GM19238 (cell line): ENCODE measurements around the gene DHRS3.
"Not testable (repeated sequence)": the region's sequence is repeated elsewhere in the genome, so short reads cannot be mapped to it uniquely, and the experiment has no call there.

Experiments used
- DNase-seq: peaks from one replicate; pipeline ENCODE4 v3.0.0; 2011; ENCODE audit warnings: low spot score; ENCODE audit not compliant: insufficient read length

The DHRS3 gene

GRCh38 chr1:12578860-12579422 lies 39.1 kb downstream of the DHRS3 start:
- no peak for DNase-seq

DNA sequence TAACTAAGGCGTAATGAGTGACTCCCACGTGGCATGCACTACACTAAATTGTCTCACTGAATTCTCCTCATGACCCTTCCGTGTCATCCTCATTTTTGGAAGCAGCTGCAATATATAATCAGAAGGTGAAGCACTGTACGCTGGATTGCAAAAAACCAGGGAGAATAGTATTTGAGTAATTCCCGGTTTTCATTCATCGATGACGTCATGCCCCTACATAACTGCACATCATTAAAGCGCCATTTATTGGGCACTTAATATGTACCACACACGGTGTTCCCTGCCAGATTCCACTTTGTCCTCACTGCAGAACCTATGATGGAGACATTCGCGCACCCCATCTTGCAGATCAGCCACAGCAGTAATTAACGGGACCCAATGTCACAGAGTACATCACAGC lies 41.0 kb downstream of the DHRS3 start:
- no peak for DNase-seq

- DNase-seq, result no peak
Measured at GRCh38 chr1:12574757-12575139, 43.3 kb downstream of the DHRS3 start.

- DNase-seq, result no peak
Measured at GRCh38 chr1:12573015-12573825, 44.8 kb downstream of the DHRS3 start.

GRCh38 chr1:12572522-12572921 lies 45.5 kb downstream of the DHRS3 start:
- DNase-seq, result no peak

DNA sequence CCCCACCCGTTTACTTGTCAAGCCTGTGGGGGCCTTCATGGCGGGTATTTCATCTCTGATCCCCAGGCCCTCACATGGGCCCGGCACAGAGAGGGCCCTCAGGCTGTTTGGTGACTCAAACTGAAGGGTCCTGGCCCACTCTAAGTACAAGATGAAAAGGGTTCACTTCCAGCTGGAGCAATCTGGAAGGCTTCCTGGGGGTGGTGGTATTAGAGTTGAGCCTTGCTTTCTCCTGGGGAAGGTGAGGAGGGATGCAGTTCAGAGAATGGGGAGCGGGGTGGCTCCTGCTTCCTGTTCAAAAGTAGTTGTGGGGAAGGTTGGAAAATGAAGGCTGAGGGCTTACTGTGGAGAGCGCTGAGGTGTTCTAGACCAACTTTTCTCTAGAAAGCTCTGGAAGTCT lies 47.7 kb downstream of the DHRS3 start:
- no peak for DNase-seq

DNA sequence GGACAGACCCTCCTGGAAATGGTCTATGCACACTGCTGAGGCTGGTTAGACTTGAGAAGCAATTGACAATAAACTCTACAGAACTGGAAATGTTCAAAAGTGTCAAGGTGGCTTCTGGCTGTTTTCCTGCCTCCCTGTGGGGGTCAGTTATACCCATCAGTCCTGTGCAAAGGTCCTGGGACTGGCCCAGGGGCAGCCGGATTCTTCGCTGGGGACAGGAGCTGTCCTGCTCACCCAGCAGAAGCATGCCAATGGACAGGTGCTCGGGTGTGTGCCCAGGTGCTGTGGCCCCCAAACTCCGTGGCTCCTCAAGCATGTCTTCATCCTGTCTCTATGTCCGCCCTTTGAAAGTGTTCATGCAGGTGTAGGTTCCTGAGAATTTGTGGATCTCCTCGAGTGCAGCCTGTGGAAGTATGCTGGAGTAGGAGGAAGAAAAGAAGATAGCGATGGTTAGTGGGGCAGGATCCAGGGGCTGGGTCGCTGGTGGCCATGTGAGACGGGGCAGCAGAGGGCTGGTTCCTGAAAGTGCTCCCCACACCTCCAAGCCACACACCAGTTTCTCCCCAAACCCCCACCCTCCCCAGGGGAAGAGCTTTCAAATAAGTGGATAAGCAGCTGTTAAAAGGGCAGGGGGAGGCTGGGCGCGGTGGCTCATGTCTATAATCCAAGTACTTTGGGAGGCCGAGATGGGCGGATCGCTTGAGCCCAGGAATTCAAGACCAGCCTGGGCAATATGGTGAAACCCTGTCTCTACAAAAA lies 49.8 kb downstream of the DHRS3 start:
- no peak for DNase-seq

DNA sequence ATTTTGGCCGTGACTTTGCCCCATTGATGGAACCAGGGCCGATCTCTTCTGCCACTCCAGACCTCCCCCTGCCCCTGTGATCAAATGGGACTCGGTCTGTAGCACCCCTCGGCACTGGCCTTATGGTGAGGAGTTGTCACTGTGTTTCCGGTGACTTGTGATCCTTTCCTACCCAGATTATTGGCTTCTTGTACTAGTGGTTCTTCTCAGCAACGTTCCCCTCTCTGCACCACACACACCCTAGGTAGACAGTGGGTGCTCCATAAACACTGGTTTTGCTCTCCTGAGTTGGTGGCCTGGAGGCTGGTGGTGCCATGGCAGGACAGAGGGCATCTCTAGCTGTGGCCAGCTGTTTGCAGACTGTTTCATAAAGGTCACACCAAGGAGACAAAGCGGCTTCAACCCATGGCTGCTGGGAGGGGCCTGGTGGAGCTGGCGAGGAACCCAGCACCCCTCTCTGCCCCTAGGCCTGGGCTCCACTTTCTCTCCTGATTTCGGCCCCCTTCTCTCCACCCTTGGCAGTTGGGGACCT lies 50.7 kb downstream of the DHRS3 start:
- no peak for DNase-seq

- DNase-seq, result no peak
Measured at GRCh38 chr1:12566484-12567287, 51.3 kb downstream of the DHRS3 start.

DNA sequence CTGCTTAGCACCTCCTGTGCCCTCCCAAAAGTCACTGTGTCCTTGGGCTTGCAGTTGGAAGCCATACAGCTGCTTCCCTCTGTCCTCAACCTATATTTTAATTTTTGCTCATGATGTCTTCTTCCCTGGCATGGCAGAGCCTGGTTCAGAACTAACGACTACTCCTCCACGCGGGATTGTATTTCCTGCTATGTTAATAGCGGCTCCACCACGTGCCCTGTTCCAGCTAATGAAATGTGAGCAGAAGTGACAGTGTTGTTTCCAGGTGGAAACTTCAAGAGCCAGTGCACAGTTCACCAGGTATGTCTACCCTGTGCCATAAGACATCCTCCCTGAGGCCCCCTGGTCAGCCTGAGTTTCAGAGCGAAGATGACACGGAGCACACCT lies 52.1 kb downstream of the DHRS3 start:
- no peak for DNase-seq

DNA sequence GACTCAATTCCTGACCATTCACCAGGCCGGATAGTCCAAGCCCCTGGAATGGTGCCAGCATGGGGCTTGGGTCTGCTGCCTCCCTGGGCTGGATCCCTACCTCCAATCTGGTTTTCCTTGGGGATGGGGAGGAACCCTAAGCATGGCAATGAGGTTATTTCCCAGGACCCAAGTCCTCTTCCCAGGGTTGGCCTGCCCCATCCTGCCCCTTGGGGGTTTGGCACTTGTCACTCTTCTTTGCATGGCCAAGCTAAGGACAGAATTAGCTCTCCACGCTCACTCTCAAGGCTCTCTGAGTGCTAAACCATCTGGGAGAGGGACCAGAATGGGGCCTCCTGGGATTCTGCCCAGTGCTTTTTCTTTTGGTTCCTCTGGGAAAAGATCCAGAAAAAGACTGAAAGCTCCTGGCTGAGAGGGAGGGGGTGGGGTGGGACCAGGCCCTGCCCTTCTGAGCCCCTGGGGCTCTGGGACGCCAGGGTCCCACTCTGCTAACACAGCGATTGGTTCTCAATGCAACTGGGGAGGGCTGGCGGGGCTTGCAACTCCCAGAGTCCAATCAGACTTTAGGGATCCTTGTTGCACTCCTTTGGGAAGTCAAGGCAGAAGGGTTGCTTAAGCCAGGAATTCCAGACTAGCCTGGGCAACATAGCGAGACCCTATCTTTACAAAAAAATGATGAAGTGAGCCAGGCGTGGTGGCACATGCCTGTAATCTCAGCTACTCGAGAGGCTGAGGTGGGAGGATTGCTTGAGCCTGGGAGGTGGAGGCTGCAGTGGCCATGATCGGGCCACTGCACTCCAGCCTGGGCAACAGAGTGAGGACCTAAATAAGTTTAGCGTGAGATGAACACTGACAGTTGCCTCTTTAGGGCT lies 52.7 kb downstream of the DHRS3 start:
- no peak for DNase-seq

GRCh38 chr1:12564251-12564650 lies 53.8 kb downstream of the DHRS3 start:
- DNase-seq, result not testable (repeated sequence)

- DNase-seq, result no peak
Measured at GRCh38 chr1:12562955-12563576, 54.9 kb downstream of the DHRS3 start.

GRCh38 chr1:12561121-12561520 lies 56.9 kb downstream of the DHRS3 start:
- no peak for DNase-seq

DNA sequence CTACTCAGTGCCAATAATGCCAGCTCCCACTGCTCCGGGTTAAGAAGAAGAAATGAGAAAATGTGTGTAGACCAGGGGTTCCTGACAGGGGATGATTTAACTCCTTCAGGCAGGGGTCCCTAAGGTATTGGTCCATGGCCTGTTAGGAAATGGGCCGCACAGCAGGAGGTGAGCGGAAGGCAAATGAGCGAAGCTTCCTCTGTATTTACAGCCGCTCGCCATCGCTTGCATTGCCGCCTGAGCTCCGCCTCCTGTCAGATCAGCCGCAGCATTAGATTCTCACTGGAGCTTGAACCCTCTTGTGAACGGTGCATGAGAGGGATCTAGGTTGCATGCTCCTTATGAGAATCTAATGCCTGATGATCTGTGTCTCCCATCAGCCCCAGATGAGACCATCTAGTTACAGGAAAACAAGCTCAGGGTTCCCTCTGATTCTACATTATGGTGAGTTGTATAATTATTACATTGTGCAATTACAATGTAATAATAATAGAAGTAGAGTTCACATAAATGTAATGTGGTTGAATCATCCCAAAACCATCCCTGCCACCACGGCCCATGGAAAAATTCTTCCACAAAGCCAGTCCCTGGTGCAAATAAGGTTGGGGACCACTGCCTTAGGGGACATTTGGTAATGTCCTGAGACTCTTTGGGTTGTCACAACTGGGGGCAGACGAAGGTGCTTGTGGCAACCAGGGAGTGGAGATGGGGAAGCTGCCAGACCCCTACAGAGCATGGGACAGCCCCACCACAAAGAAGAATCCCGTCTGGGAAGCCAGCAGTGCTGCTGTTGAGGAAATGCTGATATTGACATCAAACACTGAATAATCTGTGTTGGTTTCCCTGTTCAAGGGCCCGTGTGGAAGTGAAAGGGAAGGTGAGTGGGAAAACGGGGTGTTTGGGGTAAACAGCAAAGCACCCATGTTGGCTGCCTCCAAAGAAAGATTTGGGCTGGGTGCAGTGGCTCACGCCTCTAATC lies 60.8 kb downstream of the DHRS3 start:
- no peak for DNase-seq

DNA sequence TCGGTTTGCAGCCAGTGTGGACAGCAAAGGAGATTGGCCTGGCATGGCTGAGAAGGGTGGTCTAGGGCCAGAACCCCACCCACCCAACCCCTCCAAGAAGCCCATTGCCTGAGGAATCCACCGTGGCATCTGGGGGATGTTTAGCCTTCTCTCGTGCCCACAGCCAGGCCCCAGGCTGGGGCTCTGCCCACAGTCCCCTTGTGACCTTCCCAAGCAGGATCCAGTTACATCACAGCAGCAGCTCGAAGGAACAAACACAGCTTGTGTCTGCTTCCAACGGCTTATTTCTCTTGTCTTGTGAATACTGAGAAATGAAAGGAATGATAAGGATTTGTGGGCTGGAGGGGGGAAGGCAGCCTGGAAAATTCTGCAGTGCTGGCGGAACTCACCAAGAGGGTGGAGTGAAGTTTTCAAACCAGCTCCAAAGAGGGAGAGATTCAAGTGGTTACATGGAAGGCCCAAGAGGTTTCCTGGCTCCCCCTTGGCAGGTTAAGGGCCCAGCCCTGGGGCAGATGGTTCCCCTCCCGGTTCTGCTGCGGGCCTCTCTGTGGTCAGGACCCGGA lies 61.6 kb downstream of the DHRS3 start:
- no peak for DNase-seq

DNA sequence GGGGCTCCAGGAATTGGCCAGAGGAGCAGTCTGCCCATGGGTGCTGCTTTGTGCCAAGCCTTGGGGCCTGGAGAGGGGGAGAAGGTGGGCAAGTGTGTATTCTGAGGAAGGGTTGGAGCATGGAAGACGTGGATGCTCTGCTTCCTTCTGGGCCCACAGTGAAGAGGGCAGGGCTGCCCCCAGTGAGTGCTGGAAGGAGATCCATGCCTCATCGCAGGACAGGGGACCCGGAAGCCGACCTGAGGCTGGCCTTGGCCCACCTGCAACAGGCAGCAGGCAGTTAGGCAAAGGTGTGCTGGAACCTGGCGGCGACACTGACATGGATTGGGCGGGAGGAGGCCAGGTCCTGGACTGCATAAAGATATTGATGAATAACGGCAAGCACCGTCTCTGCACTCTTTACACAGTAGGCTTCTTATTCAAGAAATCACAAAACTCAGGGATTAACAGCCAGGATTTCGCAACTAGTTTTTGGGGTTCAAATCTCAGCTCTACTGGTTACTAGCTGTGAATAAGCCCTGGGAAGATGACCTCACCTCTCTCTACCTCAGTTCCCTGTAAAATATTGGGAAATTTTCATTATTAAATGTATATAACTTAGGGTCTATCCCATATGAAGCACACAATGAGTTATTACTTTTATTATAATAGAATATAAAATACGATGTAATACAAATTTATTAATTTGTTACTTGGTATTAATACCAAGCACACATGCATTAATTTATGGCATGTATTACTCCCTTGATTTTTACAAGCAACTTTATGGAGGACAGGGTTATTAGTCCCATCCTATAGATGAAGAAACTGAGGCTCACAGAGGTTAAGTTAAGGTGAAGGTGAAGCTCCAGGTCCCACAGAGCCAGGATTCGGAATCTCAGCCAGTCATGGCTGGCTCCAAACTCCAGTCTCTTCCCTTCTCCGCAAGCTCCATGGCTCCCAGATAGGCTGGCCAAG lies 62.3 kb downstream of the DHRS3 start:
- DNase-seq, result no peak
